Astrocyte (in vitro differentiated cells and primary cell): ENCODE measurements around the gene HES7. TPM values are rescaled to one million over a fixed set of nuclear protein-coding genes. Genes with fewer than 3 reads are reported as not detected.

ENCODE experiments used
- DNase-seq: peaks from one replicate; pipeline ENCODE4 v3.0.0-alpha.2; 2010; ENCODE audit warnings: low read depth
- FAIRE-seq: peaks from 2 replicates; lab custom pipeline; 2011; peaks lifted over from hg19 to GRCh38; lab: Jason Lieb, UNC
- H2AFZ ChIP-seq: 2 replicates; pipeline ENCODE4 v1.6.0; 2012; ENCODE audit warnings: low read depth, low read length, inconsistent platforms
- H3K27ac ChIP-seq: 2 replicates; pipeline ENCODE4 v1.5.1; 2011; ENCODE audit warnings: low read depth, low read length, inconsistent platforms
- H3K27me3 ChIP-seq: 2 replicates; pipeline ENCODE4 v1.6.0; 2011; ENCODE audit warnings: low read length, inconsistent platforms; ENCODE audit not compliant: insufficient read depth
- H3K36me3 ChIP-seq: 2 replicates; pipeline ENCODE4 v1.5.1; 2011; ENCODE audit warnings: low read length, inconsistent platforms; ENCODE audit not compliant: insufficient read depth
- H3K4me1 ChIP-seq: 2 replicates; pipeline ENCODE4 v1.5.1; 2011; ENCODE audit warnings: low read length, inconsistent platforms; ENCODE audit not compliant: insufficient read depth
- H3K4me2 ChIP-seq: 2 replicates; pipeline ENCODE4 v1.6.0; 2012; ENCODE audit warnings: low read length, inconsistent platforms
- H3K4me3 ChIP-seq: 2 replicates; pipeline ENCODE4 v1.5.1; 2011; ENCODE audit warnings: low read depth, mild to moderate bottlenecking, low read length, inconsistent platforms; ENCODE audit not compliant: insufficient read depth
- H3K79me2 ChIP-seq: 2 replicates; pipeline ENCODE4 v1.6.0; 2012; ENCODE audit warnings: mild to moderate bottlenecking, low read length, inconsistent platforms; ENCODE audit not compliant: insufficient read depth
- H3K9ac ChIP-seq: 2 replicates; pipeline ENCODE4 v1.6.0; 2012; ENCODE audit warnings: mild to moderate bottlenecking, low read length, inconsistent platforms
- H3K9me3 ChIP-seq: 2 replicates; pipeline ENCODE4 v1.5.1; 2012; ENCODE audit warnings: low read depth, mild to moderate bottlenecking, low read length, inconsistent platforms; ENCODE audit not compliant: insufficient read depth
- H4K20me1 ChIP-seq: 2 replicates; pipeline ENCODE4 v1.6.0; 2012; ENCODE audit warnings: low read length, inconsistent platforms; ENCODE audit not compliant: insufficient read depth
- H3K27ac Mint-ChIP-seq: one replicate; pipeline ENCODE4 v1.8.0; 2021; ENCODE audit warnings: mild to moderate bottlenecking, mixed read lengths; ENCODE audit not compliant: unreplicated experiment
- H3K27me3 Mint-ChIP-seq: one replicate; pipeline ENCODE4 v1.8.0; 2021; ENCODE audit warnings: low read depth, mixed read lengths; ENCODE audit not compliant: unreplicated experiment
- H3K36me3 Mint-ChIP-seq: one replicate; pipeline ENCODE4 v1.8.0; 2021; ENCODE audit warnings: low read depth, mixed read lengths; ENCODE audit not compliant: unreplicated experiment
- H3K4me1 Mint-ChIP-seq: one replicate; pipeline ENCODE4 v1.8.0; 2021; ENCODE audit warnings: low read depth, mixed read lengths; ENCODE audit not compliant: unreplicated experiment
- H3K4me3 Mint-ChIP-seq: one replicate; pipeline ENCODE4 v1.8.0; 2021; ENCODE audit warnings: mild to moderate bottlenecking, moderate library complexity, mixed read lengths; ENCODE audit not compliant: unreplicated experiment
- H3K9me3 Mint-ChIP-seq: one replicate; pipeline ENCODE4 v1.8.0; 2021; ENCODE audit warnings: mild to moderate bottlenecking, mixed read lengths; ENCODE audit not compliant: unreplicated experiment
- EZH2 ChIP-seq: IDR thresholded peaks from 2 replicates; pipeline ENCODE4 v1.6.1; 2012; ENCODE audit warnings: mild to moderate bottlenecking, low read length, inconsistent platforms; ENCODE audit not compliant: insufficient read depth
- total RNA-seq: library from RNA; stranded (reverse); gene quantifications from 2 replicates; pipeline ENCODE4 v1.2.1, GENCODE V29; 2021
- TF ChIP-seq, protein P1 (sequence below): IDR thresholded peaks from 2 replicates; pipeline ENCODE4 v1.5.1; 2011; ENCODE audit warnings: low read depth, mild to moderate bottlenecking, inconsistent platforms, low read length, moderate library complexity; ENCODE audit not compliant: insufficient read depth

The HES7 gene
- total RNA-seq, 1 donor from 2014 or later, result 0.64 TPM

DNA sequence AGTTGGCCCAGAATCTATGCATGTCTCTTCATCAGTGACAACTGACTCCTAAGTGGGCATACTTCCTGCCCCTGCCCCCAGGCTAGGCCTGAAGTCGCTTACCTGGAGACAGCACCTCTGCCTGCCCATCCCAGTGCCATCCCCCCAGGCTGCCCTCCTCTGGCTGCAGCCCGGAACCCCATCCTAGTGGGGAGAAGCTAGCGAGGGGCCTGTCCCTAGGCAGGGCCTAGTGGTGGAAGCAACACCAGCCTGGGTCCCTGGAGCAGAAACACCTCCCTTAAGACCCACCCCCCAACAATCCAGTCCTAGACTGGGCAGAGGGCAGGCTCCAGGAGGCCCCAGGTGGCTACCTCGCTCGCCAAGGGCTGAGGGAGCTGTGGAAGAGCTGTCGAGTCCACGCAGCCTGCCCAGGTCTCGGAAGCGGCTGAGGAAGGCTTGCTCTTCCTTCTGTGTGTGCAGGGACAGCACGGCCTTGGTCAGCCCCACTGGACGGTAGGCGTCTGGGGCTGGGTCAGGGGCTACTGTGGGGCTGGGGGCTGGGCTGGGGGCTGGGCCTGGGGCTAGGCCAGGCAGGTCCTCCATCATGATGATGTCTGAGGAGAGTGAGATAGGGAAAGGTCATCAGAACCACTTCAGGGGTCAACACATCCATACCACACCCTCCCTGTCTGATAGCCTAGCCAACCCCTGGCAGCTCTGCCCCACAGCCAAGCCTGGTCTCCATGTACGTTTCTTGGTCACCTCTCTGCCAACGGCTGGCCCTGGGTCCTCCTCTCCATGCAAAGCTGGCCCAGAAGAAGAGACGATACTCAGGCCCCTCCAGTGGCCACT, 20.7 kb upstream of the HES7 start:
- FAIRE-seq, result no peak
- H3K36me3 Mint-ChIP-seq, result peaks cover 39% of the 10 kb centered on the region

DNA sequence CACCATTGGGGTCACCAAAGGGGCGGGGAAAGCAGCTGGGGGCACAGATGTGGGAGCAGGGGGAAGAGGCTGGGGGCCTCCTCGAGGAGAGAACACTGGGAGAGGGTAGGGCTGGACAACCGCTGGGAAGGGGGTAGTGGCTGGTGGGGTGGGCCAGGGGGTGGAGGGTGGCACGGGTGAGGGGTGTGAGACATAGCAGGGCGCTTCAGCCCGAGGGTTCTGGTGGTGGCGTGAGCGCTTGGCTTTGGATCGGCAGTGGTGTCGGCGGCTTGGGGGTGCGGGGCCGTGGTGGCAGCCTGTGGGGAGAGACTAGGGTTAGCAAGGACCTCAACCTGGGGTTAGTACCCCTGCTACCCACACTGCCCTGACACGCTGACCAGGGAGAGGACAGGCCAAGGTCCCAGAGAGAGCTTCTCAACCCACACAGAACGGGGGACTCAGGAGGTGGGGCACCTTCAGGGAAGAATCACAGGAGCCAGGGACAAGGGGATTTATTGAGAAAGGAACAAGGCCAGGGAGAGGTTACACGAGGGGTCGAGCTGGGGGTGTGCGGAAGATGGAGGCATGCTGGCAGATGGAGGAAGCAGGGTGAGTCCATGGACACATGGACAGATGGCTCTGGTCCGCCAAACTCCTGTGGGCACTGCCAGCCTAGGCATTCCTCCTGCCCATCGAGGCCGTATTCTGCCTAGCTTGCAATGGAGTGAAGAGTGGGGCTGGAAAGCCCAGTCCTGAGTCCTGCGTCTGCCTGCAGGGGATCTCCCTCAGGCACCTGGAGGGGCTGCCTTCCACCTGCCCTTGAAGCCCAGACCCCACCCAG, 19.9 kb upstream of the HES7 start:
- no peak overlapping the region for H2AFZ ChIP-seq
- peaks cover 6% of the 10 kb centered on the region for H3K4me1 ChIP-seq
- H3K27me3 Mint-ChIP-seq, result no peaks in the 10 kb centered on the region
- no peak for FAIRE-seq
- TF ChIP-seq EZH2, result no peak
- TF ChIP-seq, protein P1, sequence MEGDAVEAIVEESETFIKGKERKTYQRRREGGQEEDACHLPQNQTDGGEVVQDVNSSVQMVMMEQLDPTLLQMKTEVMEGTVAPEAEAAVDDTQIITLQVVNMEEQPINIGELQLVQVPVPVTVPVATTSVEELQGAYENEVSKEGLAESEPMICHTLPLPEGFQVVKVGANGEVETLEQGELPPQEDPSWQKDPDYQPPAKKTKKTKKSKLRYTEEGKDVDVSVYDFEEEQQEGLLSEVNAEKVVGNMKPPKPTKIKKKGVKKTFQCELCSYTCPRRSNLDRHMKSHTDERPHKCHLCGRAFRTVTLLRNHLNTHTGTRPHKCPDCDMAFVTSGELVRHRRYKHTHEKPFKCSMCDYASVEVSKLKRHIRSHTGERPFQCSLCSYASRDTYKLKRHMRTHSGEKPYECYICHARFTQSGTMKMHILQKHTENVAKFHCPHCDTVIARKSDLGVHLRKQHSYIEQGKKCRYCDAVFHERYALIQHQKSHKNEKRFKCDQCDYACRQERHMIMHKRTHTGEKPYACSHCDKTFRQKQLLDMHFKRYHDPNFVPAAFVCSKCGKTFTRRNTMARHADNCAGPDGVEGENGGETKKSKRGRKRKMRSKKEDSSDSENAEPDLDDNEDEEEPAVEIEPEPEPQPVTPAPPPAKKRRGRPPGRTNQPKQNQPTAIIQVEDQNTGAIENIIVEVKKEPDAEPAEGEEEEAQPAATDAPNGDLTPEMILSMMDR, result no peak
- H3K4me2 ChIP-seq, result no peak overlapping the region
- peaks cover 4% of the 10 kb centered on the region for H4K20me1 ChIP-seq
- no peak overlapping the region for H3K4me3 ChIP-seq
- H3K36me3 ChIP-seq, result peaks cover 3% of the 10 kb centered on the region
- DNase-seq, result no peak
- H3K4me3 Mint-ChIP-seq, result no peak overlapping the region
- peaks cover 39% of the 10 kb centered on the region for H3K36me3 Mint-ChIP-seq
- H3K9me3 ChIP-seq, result no peaks in the 10 kb centered on the region
- H3K79me2 ChIP-seq, result no peaks in the 10 kb centered on the region
- no peak overlapping the region for H3K9ac ChIP-seq
- H3K4me1 Mint-ChIP-seq, result no peaks in the 10 kb centered on the region
- H3K9me3 Mint-ChIP-seq, result peaks cover 2% of the 10 kb centered on the region
- no peak overlapping the region for H3K27ac Mint-ChIP-seq
- no peak overlapping the region for H3K27ac ChIP-seq
- no peaks in the 10 kb centered on the region for H3K27me3 ChIP-seq

More for the DNA sequence above, 20.7 kb upstream of the HES7 start:
- Histone ChIP-seq H3K9ac (no peak overlapping the region), H3K27me3 (no peaks in the 10 kb centered on the region), H4K20me1 (peaks cover 4% of the 10 kb centered on the region), H3K4me2 (no peak overlapping the region), H3K4me1 (no peaks in the 10 kb centered on the region), H3K36me3 (peaks cover 3% of the 10 kb centered on the region), H3K79me2 (no peaks in the 10 kb centered on the region), H3K27ac (no peak overlapping the region), H2AFZ (no peak overlapping the region), H3K9me3 (no peaks in the 10 kb centered on the region), H3K4me3 (no peak overlapping the region)
- Mint-ChIP-seq H3K4me1 (no peaks in the 10 kb centered on the region), H3K9me3 (peaks cover 2% of the 10 kb centered on the region), H3K27ac (no peak overlapping the region), H3K27me3 (no peaks in the 10 kb centered on the region), H3K4me3 (no peak overlapping the region)
- no peak for DNase-seq
- TF ChIP-seq, protein P1, result no peak
- no peak for TF ChIP-seq EZH2
